GM06990 (cell line): Measurements from ENCODE around the gene PHACTR1.

Source experiments
- DNase-seq: peaks from one replicate; pipeline ENCODE4 v3.0.0-alpha.2; 2011; ENCODE audit not compliant: insufficient read length; ENCODE audit errors: extremely low read depth
- H3K27me3 ChIP-seq: replicated peaks from 2 replicates; pipeline ENCODE4 v1.6.0; 2011; ENCODE audit warnings: low read length; ENCODE audit not compliant: control insufficient read depth, insufficient read depth
- H3K36me3 ChIP-seq: 2 replicates; pipeline ENCODE4 v1.5.1; 2011; ENCODE audit warnings: low read length; ENCODE audit not compliant: control insufficient read depth, insufficient read depth
- H3K4me3 ChIP-seq: replicated peaks from 2 replicates; pipeline ENCODE4 v1.5.1; 2011; ENCODE audit warnings: low read depth, mild to moderate bottlenecking, control low read depth, low read length
- CTCF ChIP-seq: IDR thresholded peaks from 2 replicates; pipeline ENCODE4 v1.5.1; 2011; ENCODE audit warnings: low read length, control low read depth, mild to moderate bottlenecking, inconsistent platforms; ENCODE audit not compliant: insufficient read depth, poor library complexity, severe bottlenecking

PHACTR1 gene

GRCh38 chr6:12716298-12716916 is at the start of gene PHACTR1:
Gene PHACTR1 (plus strand): TSS chr6:12716767.
- no peak within 1 kb of the TSS for H3K4me3 ChIP-seq

GRCh38 chr6:12666886-12667285 is 49.7 kb upstream of the PHACTR1 start:
- no peaks in the 10 kb centered on the region for H3K27me3 ChIP-seq
- H3K4me3 ChIP-seq, result no peak overlapping the region
- no peak for TF ChIP-seq CTCF
- H3K36me3 ChIP-seq, result no peaks in the 10 kb centered on the region
- no peak for DNase-seq

More at GRCh38 chr6:12716298-12716916, at the start of gene PHACTR1:
- H3K36me3 ChIP-seq, result no peaks in the 10 kb centered on the region
- DNase-seq, result no peak
- no peaks in the 10 kb centered on the region; the same call in none of the 2 replicates for H3K27me3 ChIP-seq
- no peak for TF ChIP-seq CTCF

DNA sequence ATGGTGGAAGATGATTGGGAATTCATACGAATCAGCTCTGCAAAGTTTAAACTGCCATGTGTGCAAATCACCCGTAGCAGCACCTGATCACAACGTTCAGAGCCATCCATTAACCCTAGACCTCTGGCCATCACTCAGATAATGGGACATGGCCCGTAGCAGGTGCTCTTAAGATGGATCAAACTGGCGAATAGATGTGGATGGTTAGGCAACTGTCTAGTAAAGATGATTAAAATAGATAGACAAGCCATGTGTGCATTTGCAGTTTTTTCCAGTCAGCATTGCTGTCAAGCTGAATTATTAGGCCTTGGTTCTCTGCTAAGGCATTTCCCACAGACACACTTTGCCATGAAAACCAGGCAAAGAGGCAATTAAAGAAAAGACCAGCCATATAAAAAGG is 40.6 kb upstream of the PHACTR1 start:
- Histone ChIP-seq H3K4me3 (no peak overlapping the region), H3K27me3 (no peaks in the 10 kb centered on the region; the same call in 1 of the 2 replicates), H3K36me3 (no peaks in the 10 kb centered on the region)
- TF ChIP-seq CTCF, result no peak
- no peak for DNase-seq

- Histone ChIP-seq H3K27me3 (no peaks in the 10 kb centered on the region), H3K36me3 (no peaks in the 10 kb centered on the region), H3K4me3 (no peak overlapping the region)
- TF ChIP-seq CTCF, result no peak
- no peak for DNase-seq
Measured at GRCh38 chr6:12679341-12679740, 37.2 kb upstream of the PHACTR1 start.

GRCh38 chr6:12693122-12693521 is 23.4 kb upstream of the PHACTR1 start:
- DNase-seq, result no peak
- no peaks in the 10 kb centered on the region for H3K36me3 ChIP-seq
- no peaks in the 10 kb centered on the region; the same call in 1 of the 2 replicates for H3K27me3 ChIP-seq
- H3K4me3 ChIP-seq, result no peak overlapping the region
- TF ChIP-seq CTCF, result no peak

GRCh38 chr6:12698298-12698697 is 18.3 kb upstream of the PHACTR1 start:
- Histone ChIP-seq H3K36me3 (no peaks in the 10 kb centered on the region), H3K27me3 (no peaks in the 10 kb centered on the region), H3K4me3 (no peak overlapping the region)
- DNase-seq, result no peak
- no peak for TF ChIP-seq CTCF
